Small intestine (tissue), 7 donors: ENCODE data around the gene DHRS12. TPM values are rescaled to one million over a fixed set of nuclear protein-coding genes. Genes with fewer than 3 reads are reported as not detected.

ENCODE experiments used
- DNase-seq, 2 donors: peaks; one replicate each; pipeline versions ENCODE4 v3.0.0 to v3.0.0-alpha.2; 2013
- FAIRE-seq: peaks from 2 replicates; lab custom pipeline; 2012; peaks lifted over from hg19 to GRCh38; lab: Jason Lieb, UNC
- H3K27ac ChIP-seq, 3 donors: one replicate each; pipeline ENCODE4 v1.5.1; 2013; ENCODE audit warnings: low read length in 2 of 3, mild to moderate bottlenecking in 2 of 3, control low read depth in 1 of 3, inconsistent platforms in 1 of 3, low read depth in 1 of 3, moderate library complexity in 1 of 3
- H3K27me3 ChIP-seq, 3 donors: one replicate each; pipeline ENCODE4 v1.6.1; 2013; ENCODE audit warnings: low read length in 3 of 3, inconsistent platforms in 1 of 3; ENCODE audit not compliant: control insufficient read depth in 3 of 3, insufficient read depth in 3 of 3
- H3K36me3 ChIP-seq, 3 donors: one replicate each; pipeline ENCODE4 v1.6.1; 2013; ENCODE audit warnings: low read length in 3 of 3, inconsistent platforms in 1 of 3, low read depth in 1 of 3, mild to moderate bottlenecking in 1 of 3, moderate library complexity in 1 of 3; ENCODE audit not compliant: control insufficient read depth in 3 of 3, insufficient read depth in 2 of 3
- H3K4me1 ChIP-seq, 3 donors: one replicate each; pipeline ENCODE4 v1.6.1; 2013; ENCODE audit warnings: low read length in 2 of 3, inconsistent platforms in 1 of 3, low read depth in 1 of 3, mild to moderate bottlenecking in 1 of 3, moderate library complexity in 1 of 3; ENCODE audit not compliant: control insufficient read depth in 3 of 3, insufficient read depth in 2 of 3
- H3K4me3 ChIP-seq, 3 donors: one replicate each; pipeline ENCODE4 v1.5.1; 2013; ENCODE audit warnings: low read length in 3 of 3, control low read depth in 1 of 3, inconsistent platforms in 1 of 3, low read depth in 1 of 3, mild to moderate bottlenecking in 1 of 3, moderate library complexity in 1 of 3
- H3K9me3 ChIP-seq, 2 donors: one replicate each; pipeline ENCODE4 v1.6.1; 2013; ENCODE audit warnings: low read depth in 1 of 2, low read length in 1 of 2; ENCODE audit not compliant: control insufficient read depth in 2 of 2, insufficient read depth in 1 of 2
- WGBS, 3 donors: extraction: QIAGEN DNeasy Blood & Tissue Kit; methylation state at CpG; one replicate each; pipeline ENCODE4 v1.1.7; 2013; 5-methylcytosine and 5-hydroxymethylcytosine counted together
- polyA plus RNA-seq, 4 donors: library from polyadenylated mRNA; stranded (reverse) in 3 of 4; unstranded in 1 of 4; fragments of 200-250 nt in 3 of 4; fragments of 120-200 nt in 1 of 4; gene quantifications; one replicate each; pipeline versions ENCODE4 v1.2.1 to v1.2.3, GENCODE V29; 2013
- donor health status: healthy with polysubstance abuse.
- donor health status: control.
- donor health status: control.
- donor health status: Bipolar disorder and iron deficiency.
- donor health status: healthy.

The DHRS12 gene
- polyA plus RNA-seq, 4 donors = 9.3 to 26.4 (median 17.9) TPM

- Histone ChIP-seq H3K27me3 (no peaks in the 10 kb centered on the region), H3K4me1 (peaks cover 0 to 2% (median 0%) of the 10 kb centered on the region in 3 donors), H3K4me3 (no peak overlapping the region), H3K27ac (no peak overlapping the region), H3K36me3 (peaks cover 0 to 3% (median 1%) of the 10 kb centered on the region in 3 donors), H3K9me3 (no peaks in the 10 kb centered on the region)
- FAIRE-seq = no peak
- WGBS, 3 donors = 95 to 97% (median 96%) methylated on average over 6 of the region's 6 CpGs
- no peak for DNase-seq
Observed at GRCh38 chr13:51723529-51723928, 80.4 kb downstream of the DHRS12 start.

DNA sequence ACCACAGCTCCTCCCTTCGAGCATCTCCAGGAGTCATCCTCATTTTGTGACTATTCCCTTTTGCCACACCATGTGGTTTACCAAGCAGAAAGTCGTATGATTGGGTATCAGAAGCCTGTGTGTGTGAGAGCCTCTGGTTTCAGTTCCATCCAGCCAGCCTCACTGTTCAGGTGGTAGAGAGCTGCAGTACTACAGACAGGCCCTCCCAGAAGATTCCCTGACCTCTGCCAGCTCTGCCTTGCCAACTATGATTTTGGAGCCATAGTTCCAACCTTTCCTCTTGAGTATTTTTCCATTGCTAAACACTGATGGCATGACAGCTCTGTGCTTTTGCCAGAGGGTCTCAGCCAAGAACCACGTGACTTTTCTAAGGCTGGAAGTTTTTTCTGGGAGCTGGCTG lies 82.5 kb downstream of the DHRS12 start:
- no peaks in the 10 kb centered on the region for H3K4me1 ChIP-seq
- 68 to 84% (median 80%) methylated on average over 3 of the region's 3 CpGs for WGBS, 3 donors
- no peak overlapping the region for H3K27ac ChIP-seq
- peaks cover 0 to 3% (median 0%) of the 10 kb centered on the region in 3 donors for H3K36me3 ChIP-seq
- FAIRE-seq (no peak), DNase-seq (no peak)
- H3K27me3 ChIP-seq = no peaks in the 10 kb centered on the region
- no peak overlapping the region for H3K4me3 ChIP-seq
- no peaks in the 10 kb centered on the region for H3K9me3 ChIP-seq

GRCh38 chr13:51719394-51719793 lies 84.6 kb downstream of the DHRS12 start:
- no peak for FAIRE-seq
- 99 to 100% (median 100%) methylated on average over 1 of the region's 1 CpG for WGBS, 3 donors

More at GRCh38 chr13:51719394-51719793, 84.6 kb downstream of the DHRS12 start:
- H3K27ac ChIP-seq = no peak overlapping the region
- H3K36me3 ChIP-seq = no peaks in the 10 kb centered on the region
- no peak for DNase-seq
- no peaks in the 10 kb centered on the region for H3K4me1 ChIP-seq
- no peak overlapping the region for H3K4me3 ChIP-seq
- H3K27me3 ChIP-seq = no peaks in the 10 kb centered on the region
- H3K9me3 ChIP-seq = no peaks in the 10 kb centered on the region

Other genes with a start within 250 kb of the DHRS12 start
- gene WDFY2, start 219.7 kb downstream of the DHRS12 start, polyA plus RNA-seq = 1 to 10 TPM in 2 of 4 donors, under 1 TPM in 2; 0.81 to 5.4 (median 1.7) TPM
- under 1 TPM in 3 of 4 donors, not detected in 1; 0.04 to 0.54 (median 0.27) TPM for gene TMEM272, start 41.0 kb upstream of the DHRS12 start, polyA plus RNA-seq
- gene CCDC70, start 57.8 kb upstream of the DHRS12 start, polyA plus RNA-seq = under 1 TPM in 1 of 4 donors, not detected in 3; 0.07 TPM
- gene ATP7B, start 207.3 kb upstream of the DHRS12 start, polyA plus RNA-seq = 10 to 100 TPM in 3 of 4 donors, 1 to 10 TPM in 1; 8.1 to 31.3 (median 13.5) TPM
- 10 to 100 TPM in 1 of 4 donors, 1 to 10 TPM in 3; 1.4 to 25.9 (median 4.9) TPM for gene ALG11, start 208.2 kb upstream of the DHRS12 start, polyA plus RNA-seq
- 10 to 100 TPM in 1 of 4 donors, 1 to 10 TPM in 3; 2.2 to 22.2 (median 5.6) TPM for gene UTP14C, start 220.5 kb upstream of the DHRS12 start, polyA plus RNA-seq